Endothelial cell of umbilical vein (primary cell): ENCODE data around the gene SULF2. TPM values are rescaled to one million over a fixed set of nuclear protein-coding genes. Genes with fewer than 3 reads are reported as not detected.

Source experiments
- BruUV-seq: library from RNA; stranded (reverse); fragments of 400-500 nt; replicated peaks from 2 replicates; lab custom pipeline; 2021; lab: Mats Ljungman, UMichigan
- CTCF ChIA-PET: fragments of 300-600, 350-600 bp; sonication (Branson Sonifier 250); formaldehyde crosslinking; loops from one replicate; lab custom pipeline; 2021; ENCODE audit warnings: antibody characterized with exemption, inconsistent platforms; lab: Charles Lee
- POLR2A ChIA-PET: fragments of 300-600, 350-600 bp; sonication (Branson Sonifier 250); formaldehyde crosslinking; loops from one replicate; lab custom pipeline; 2021; ENCODE audit warnings: antibody characterized with exemption, inconsistent platforms; lab: Charles Lee
- DNase-seq: peaks from one replicate; pipeline ENCODE4 v3.0.0-alpha.2; 2011; ENCODE audit warnings: low read depth, low spot score
- FAIRE-seq: peaks from 2 replicates; lab custom pipeline; 2011; peaks lifted over from hg19 to GRCh38; lab: Jason Lieb, UNC
- H2AFZ ChIP-seq: 2 replicates; pipeline ENCODE4 v1.6.0; 2012; ENCODE audit warnings: low read depth, low read length, control low read depth, inconsistent platforms
- H3K27ac ChIP-seq: 2 replicates; pipeline ENCODE4 v1.5.1; 2011; ENCODE audit warnings: low read depth, mild to moderate bottlenecking, control low read depth, low read length, moderate library complexity; ENCODE audit not compliant: insufficient read depth
- H3K27me3 ChIP-seq, 2 experiments: 2 replicates each; pipeline versions ENCODE4 v1.6.0 to v1.6.1; 2011; ENCODE audit warnings: low read length in 2 of 2, mixed read lengths in 1 of 2; ENCODE audit not compliant: control insufficient read depth in 2 of 2, insufficient read depth in 2 of 2
- H3K36me3 ChIP-seq, 2 experiments: 2 replicates in 1 of 2; 3 replicates in 1 of 2; pipeline ENCODE4 v1.5.1; 2011; ENCODE audit warnings: low read length in 2 of 2, mild to moderate bottlenecking in 1 of 2, moderate library complexity in 1 of 2; ENCODE audit not compliant: control insufficient read depth in 2 of 2, insufficient read depth in 2 of 2; ENCODE audit errors: extremely low read depth in 1 of 2
- H3K4me1 ChIP-seq: 3 replicates; pipeline ENCODE4 v1.5.1; 2011; ENCODE audit warnings: mild to moderate bottlenecking, low read length; ENCODE audit not compliant: control insufficient read depth, insufficient read depth; ENCODE audit errors: extremely low read depth
- H3K4me2 ChIP-seq: 2 replicates; pipeline ENCODE4 v1.6.1; 2011; ENCODE audit warnings: low read length, control low read depth, mixed read lengths; ENCODE audit not compliant: insufficient read depth
- H3K4me3 ChIP-seq, 3 experiments: fragments of 200-600 bp in 1 of 3; sonication (generic), shearing (Covaris generic) in 1 of 3; replicated peaks in 1 of 3; 2 replicates each; pipeline ENCODE4 v1.5.1; 2011 to 2016; ENCODE audit warnings: control low read depth in 3 of 3, low read length in 3 of 3, mild to moderate bottlenecking in 2 of 3, inconsistent platforms in 1 of 3, low read depth in 1 of 3, moderate library complexity in 1 of 3; ENCODE audit not compliant: insufficient read depth in 1 of 3
- H3K79me2 ChIP-seq: 2 replicates; pipeline ENCODE4 v1.6.0; 2012; ENCODE audit warnings: low read length, inconsistent platforms; ENCODE audit not compliant: control insufficient read depth, insufficient read depth
- H3K9ac ChIP-seq: replicated peaks from 2 replicates; pipeline ENCODE3; 2011; ENCODE audit warnings: low read length, control low read depth; ENCODE audit not compliant: insufficient read depth; ENCODE audit errors: extremely low read depth
- H3K9me1 ChIP-seq: replicated peaks from 3 replicates; pipeline ENCODE4 v1.6.0; 2011; ENCODE audit warnings: mild to moderate bottlenecking, low read length; ENCODE audit not compliant: control insufficient read depth, insufficient read depth; ENCODE audit errors: extremely low read depth
- H3K9me3 ChIP-seq: replicated peaks from 2 replicates; pipeline ENCODE4 v1.5.1; 2012; ENCODE audit warnings: low read length, inconsistent platforms; ENCODE audit not compliant: control insufficient read depth, insufficient read depth
- H4K20me1 ChIP-seq: replicated peaks from 2 replicates; pipeline ENCODE3; 2011; ENCODE audit warnings: mild to moderate bottlenecking, low read length; ENCODE audit not compliant: control insufficient read depth, insufficient read depth; ENCODE audit errors: extremely low read depth
- EZH2 ChIP-seq: IDR thresholded peaks from 2 replicates; pipeline ENCODE4 v1.6.1; 2012; ENCODE audit warnings: borderline replicate concordance, low read depth, mild to moderate bottlenecking, moderate library complexity, low read length, inconsistent platforms; ENCODE audit not compliant: severe bottlenecking
- FOS ChIP-seq: IDR thresholded peaks from 2 replicates; pipeline ENCODE4 v1.6.1; 2011; ENCODE audit warnings: mild to moderate bottlenecking, low read length, moderate library complexity, borderline replicate concordance; ENCODE audit not compliant: insufficient read depth
- GATA2 ChIP-seq: IDR thresholded peaks from 2 replicates; pipeline ENCODE4 v1.7.0; 2011; ENCODE audit warnings: low read depth, mild to moderate bottlenecking, moderate library complexity, mixed read lengths, low read length; ENCODE audit not compliant: insufficient read length, insufficient read depth
- JUN ChIP-seq: IDR thresholded peaks from 2 replicates; pipeline ENCODE4 v1.6.1; 2011; ENCODE audit warnings: borderline replicate concordance, low read depth; ENCODE audit not compliant: insufficient read length, insufficient read depth
- MYC ChIP-seq: IDR thresholded peaks from one replicate; pipeline ENCODE4 v1.6.1; 2011; ENCODE audit warnings: mild to moderate bottlenecking, low read depth, low read length
- POLR2A ChIP-seq: IDR thresholded peaks from 2 replicates; pipeline ENCODE4 v1.6.1; 2012; ENCODE audit warnings: low read depth, mild to moderate bottlenecking, control low read depth, low read length
- POLR2AphosphoS5 ChIP-seq: IDR thresholded peaks from 2 replicates; pipeline ENCODE4 v1.6.1; 2012; ENCODE audit warnings: low read depth, mild to moderate bottlenecking, control low read depth, low read length, moderate library complexity; ENCODE audit not compliant: insufficient read depth
- dilution Hi-C: fragments of 300-500 bp; cut with MboI; formaldehyde crosslinking; loops from one replicate; pipeline ENCODE4 v1.15.0; 2019; ENCODE audit warnings: low sequenced_read_pairs; ENCODE audit not compliant: extremely low pct_ligation_motif_present
- intact Hi-C: fragments of 100-400 bp; cut with micrococcal nuclease; formaldehyde crosslinking; loops from one replicate; pipeline ENCODE4 v1.10.0; 2022
- polyA plus RNA-seq, 4 experiments: library from polyadenylated mRNA; depleted of rRNA in 3 of 4; stranded (reverse) in 3 of 4; unstranded in 1 of 4; fragments of >200 nt; gene quantifications; 2 replicates each; pipeline versions ENCODE4 v1.2.1 to v1.2.3, GENCODE V29; 2011 to 2012; ENCODE audit warnings: missing spikeins in 1 of 4
- total RNA-seq: library from RNA; stranded (reverse); gene quantifications from 2 replicates; pipeline ENCODE4 v1.2.3, GENCODE V29; 2021
- TF ChIP-seq, protein P1 (sequence below): IDR thresholded peaks from 2 replicates; pipeline ENCODE4 v1.6.1; 2011; ENCODE audit not compliant: insufficient read depth, insufficient read length
- TF ChIP-seq, protein P2 (sequence below), 2 donors: IDR thresholded peaks; 1 replicate in 1 of 2; 2 replicates in 1 of 2; pipeline ENCODE4 v1.5.1; 2011; ENCODE audit warnings: low read length in 2 of 2, mild to moderate bottlenecking in 2 of 2, moderate library complexity in 2 of 2, control low read depth in 1 of 2, inconsistent platforms in 1 of 2, low read depth in 1 of 2; ENCODE audit not compliant: insufficient read depth in 1 of 2; ENCODE audit errors: extremely low read depth in 1 of 2

Gene SULF2
- total and polyA plus RNA-seq, 2 donors (not counting 3 experiments of a cell fraction or from before 2014, with no cell fraction given), result 58.5 to 160 TPM

DNA sequence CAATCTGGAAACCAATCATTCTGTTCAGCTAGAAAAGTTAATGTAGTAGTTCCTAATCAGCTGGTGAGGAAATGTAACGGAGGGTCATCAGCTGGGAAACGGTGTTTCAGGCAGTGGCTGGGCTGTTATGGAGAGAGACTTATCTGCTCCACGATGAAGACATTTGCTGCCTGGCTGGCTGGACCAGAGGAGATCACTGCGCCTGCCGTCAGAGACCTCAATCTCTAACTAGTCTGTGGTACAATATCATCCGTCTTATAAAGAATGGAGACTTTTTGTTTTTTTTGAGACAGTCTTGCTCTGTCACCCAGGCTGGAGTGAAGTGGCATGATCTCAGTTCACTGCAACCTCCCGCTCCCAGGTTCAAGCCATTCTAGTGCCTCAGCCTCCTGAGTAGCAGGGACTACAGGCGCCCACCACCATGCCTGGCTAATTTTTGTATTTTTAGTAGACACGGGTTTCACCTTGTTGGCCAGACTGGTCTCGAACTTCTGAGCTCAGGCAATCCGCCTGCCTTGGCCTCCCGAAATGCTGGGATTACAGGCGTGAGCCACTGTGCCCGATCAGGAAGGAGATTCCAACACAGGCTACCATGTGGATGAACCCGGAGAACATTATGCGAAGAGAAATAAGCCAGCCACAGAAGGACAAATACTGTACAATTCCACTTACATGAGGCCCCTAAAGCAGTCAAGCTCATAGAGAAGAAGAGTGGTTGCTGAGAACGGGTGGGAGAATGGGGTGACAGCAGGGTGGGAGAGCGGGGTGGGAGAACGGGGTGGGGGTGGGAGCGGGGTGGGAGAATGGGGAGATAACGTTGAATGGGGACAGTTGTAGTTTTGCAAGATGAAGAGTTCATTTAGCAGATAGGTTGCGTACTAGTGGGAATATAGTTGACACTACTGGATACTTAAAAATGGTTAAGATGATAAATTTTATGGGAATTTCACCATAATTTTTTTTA lies 115.1 kb downstream of the SULF2 start:
- no peaks in the 10 kb centered on the region for H3K79me2 ChIP-seq
- H4K20me1 ChIP-seq, result no peaks in the 10 kb centered on the region
- H3K9me1 ChIP-seq, result no peaks in the 10 kb centered on the region
- BruUV-seq, result no TSS peak
- H3K4me2 ChIP-seq, result no peak overlapping the region
- H3K27ac ChIP-seq, result no peak overlapping the region
- ChIA-PET POLR2A (no interaction called here), CTCF (interaction anchor here (2.8 to 15.4 kb wide), 2 partner anchors 8 to 950 kb away, joined by 11 to 302 read pairs; no protein-coding TSS in a partner anchor)
- dilution Hi-C loops, result no loop called here
- no peak overlapping the region for H3K4me3 ChIP-seq
- TF ChIP-seq EZH2 (no peak), GATA2 (no peak), POLR2AphosphoS5 (no peak), MYC (no peak), FOS (no peak), POLR2A (no peak), JUN (no peak)
- TF ChIP-seq, protein P1, sequence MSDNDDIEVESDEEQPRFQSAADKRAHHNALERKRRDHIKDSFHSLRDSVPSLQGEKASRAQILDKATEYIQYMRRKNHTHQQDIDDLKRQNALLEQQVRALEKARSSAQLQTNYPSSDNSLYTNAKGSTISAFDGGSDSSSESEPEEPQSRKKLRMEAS, result no peak
- TF ChIP-seq, protein P2, sequence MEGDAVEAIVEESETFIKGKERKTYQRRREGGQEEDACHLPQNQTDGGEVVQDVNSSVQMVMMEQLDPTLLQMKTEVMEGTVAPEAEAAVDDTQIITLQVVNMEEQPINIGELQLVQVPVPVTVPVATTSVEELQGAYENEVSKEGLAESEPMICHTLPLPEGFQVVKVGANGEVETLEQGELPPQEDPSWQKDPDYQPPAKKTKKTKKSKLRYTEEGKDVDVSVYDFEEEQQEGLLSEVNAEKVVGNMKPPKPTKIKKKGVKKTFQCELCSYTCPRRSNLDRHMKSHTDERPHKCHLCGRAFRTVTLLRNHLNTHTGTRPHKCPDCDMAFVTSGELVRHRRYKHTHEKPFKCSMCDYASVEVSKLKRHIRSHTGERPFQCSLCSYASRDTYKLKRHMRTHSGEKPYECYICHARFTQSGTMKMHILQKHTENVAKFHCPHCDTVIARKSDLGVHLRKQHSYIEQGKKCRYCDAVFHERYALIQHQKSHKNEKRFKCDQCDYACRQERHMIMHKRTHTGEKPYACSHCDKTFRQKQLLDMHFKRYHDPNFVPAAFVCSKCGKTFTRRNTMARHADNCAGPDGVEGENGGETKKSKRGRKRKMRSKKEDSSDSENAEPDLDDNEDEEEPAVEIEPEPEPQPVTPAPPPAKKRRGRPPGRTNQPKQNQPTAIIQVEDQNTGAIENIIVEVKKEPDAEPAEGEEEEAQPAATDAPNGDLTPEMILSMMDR (IDR thresholded peaks at IDR 0.05; ENCODE audit: extremely low read depth in 1 of 2, insufficient read depth in 1 of 2, low read depth in 1 of 2, low read length in 2 of 2), result no peak
- H3K9ac ChIP-seq, result no peak overlapping the region
- no peaks in the 10 kb centered on the region for H3K36me3 ChIP-seq
- no peaks in the 10 kb centered on the region for H3K27me3 ChIP-seq
- no peak overlapping the region for H2AFZ ChIP-seq
- FAIRE-seq, result no peak
- no peaks in the 10 kb centered on the region for H3K9me3 ChIP-seq
- DNase-seq, result no peak
- H3K4me1 ChIP-seq, result no peaks in the 10 kb centered on the region
- intact Hi-C loops, result no loop called here
